Fibroblast of pulmonary artery (primary cell): ENCODE data around the gene SLC12A3.
"Not testable (repeated sequence)": the region's sequence is repeated elsewhere in the genome, so short reads cannot be mapped to it uniquely, and the experiment has no call there.

ENCODE experiments used
- DNase-seq: peaks from one replicate; pipeline ENCODE4 v3.0.0-alpha.2; 2010; ENCODE audit warnings: low read depth
- H3K4me3 ChIP-seq: replicated peaks from 2 replicates; pipeline ENCODE4 v1.5.1; 2011; ENCODE audit warnings: low read depth, mild to moderate bottlenecking, control low read depth, low read length, moderate library complexity
- CTCF ChIP-seq: IDR thresholded peaks from 2 replicates; pipeline ENCODE4 v1.5.1; 2011; ENCODE audit warnings: mild to moderate bottlenecking, control low read depth, low read length, inconsistent platforms; ENCODE audit errors: missing control alignments

SLC12A3 gene

GRCh38 chr16:56933828-56934598 lies 69.0 kb downstream of the SLC12A3 start:
- DNase-seq: no peak
- no peak for TF ChIP-seq CTCF
- peak overlapping the region; percentile 97 for H3K4me3 ChIP-seq

GRCh38 chr16:56934599-56935145 lies 69.7 kb downstream of the SLC12A3 start:
- DNase-seq: not testable (repeated sequence)
- H3K4me3 ChIP-seq: peak overlapping the region; percentile 97

DNA sequence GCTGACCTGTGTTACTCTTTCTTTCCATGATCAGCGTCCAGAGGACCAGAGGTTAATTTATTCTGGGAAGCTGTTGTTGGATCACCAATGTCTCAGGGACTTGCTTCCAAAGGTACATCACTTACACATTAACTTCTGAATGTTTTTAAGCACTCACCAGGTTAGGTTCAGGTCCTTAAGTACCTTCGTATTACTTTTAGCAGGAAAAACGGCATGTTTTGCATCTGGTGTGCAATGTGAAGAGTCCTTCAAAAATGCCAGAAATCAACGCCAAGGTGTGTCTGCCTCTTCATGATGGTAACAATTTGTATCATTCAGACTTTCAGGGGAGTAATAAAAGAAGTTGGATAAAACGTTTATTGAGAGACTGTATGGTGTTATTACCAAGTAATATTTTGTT lies 70.2 kb downstream of the SLC12A3 start:
- H3K4me3 ChIP-seq: peak overlapping the region; percentile 97
- no peak for DNase-seq
- TF ChIP-seq CTCF: no peak

DNA sequence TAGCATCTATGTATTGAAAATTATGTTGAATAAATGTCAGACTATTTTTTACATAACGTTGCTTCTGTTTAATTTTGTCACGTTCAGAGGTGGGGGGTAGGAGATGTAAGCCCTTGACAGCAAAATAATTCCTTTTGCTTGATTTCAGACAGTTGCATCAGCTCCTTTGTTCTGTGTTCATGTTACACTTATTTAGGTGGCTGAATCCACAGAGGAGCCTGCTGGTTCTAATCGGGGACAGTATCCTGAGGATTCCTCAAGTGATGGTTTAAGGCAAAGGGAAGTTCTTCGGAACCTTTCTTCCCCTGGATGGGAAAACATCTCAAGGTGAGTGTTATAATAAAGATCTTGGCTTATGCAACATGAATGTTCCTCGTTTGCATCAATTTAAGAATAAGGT lies 71.5 kb downstream of the SLC12A3 start:
- no peak for DNase-seq
- no peak for TF ChIP-seq CTCF
- no peak overlapping the region for H3K4me3 ChIP-seq

- no peak for DNase-seq
- H3K4me3 ChIP-seq: no peak overlapping the region
- TF ChIP-seq CTCF: no peak
Measured at GRCh38 chr16:56936950-56937349, 71.9 kb downstream of the SLC12A3 start.

GRCh38 chr16:56938664-56939513 lies 73.9 kb downstream of the SLC12A3 start:
- H3K4me3 ChIP-seq: no peak overlapping the region
- no peak for TF ChIP-seq CTCF
- no peak for DNase-seq

DNA sequence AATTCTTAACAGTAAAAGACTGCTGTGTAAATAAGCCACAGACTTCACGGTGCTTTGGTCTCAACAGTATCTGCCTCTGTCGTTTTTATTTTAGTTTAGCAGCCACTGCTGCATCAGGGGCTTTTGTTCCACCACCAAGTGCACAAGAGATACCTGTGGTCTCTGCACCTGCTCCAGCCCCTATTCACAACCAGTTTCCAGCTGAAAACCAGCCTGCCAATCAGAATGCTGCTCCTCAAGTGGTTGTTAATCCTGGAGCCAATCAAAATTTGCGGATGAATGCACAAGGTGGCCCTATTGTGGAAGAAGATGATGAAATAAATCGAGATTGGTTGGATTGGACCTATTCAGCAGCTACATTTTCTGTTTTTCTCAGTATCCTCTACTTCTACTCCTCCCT lies 74.8 kb downstream of the SLC12A3 start:
- no peak for DNase-seq
- TF ChIP-seq CTCF: no peak
- no peak overlapping the region for H3K4me3 ChIP-seq
